HEK293 (cell line): ENCODE data around the gene TPRN.
A peak's percentile ranks its signal among the peaks of the same experiment; 100 is the strongest.

Experiments
- AEBP2 ChIP-seq: fragments of 450-650 bp; formaldehyde crosslinking; IDR thresholded peaks from 2 replicates; pipeline ENCODE4 v1.5.1; 2016; ENCODE audit warnings: missing biosample characterization, missing genetic modification characterization, borderline replicate concordance
- IKZF3 ChIP-seq: fragments of 450-650 bp; IDR thresholded peaks from 2 replicates; pipeline ENCODE4 v1.5.0; 2018; ENCODE audit warnings: missing biosample characterization, mild to moderate bottlenecking, missing genetic modification characterization, moderate library complexity
- MYNN ChIP-seq: fragments of 450-650 bp; formaldehyde crosslinking; IDR thresholded peaks from 2 replicates; pipeline ENCODE4 v1.5.1; 2016; ENCODE audit warnings: missing biosample characterization, missing genetic modification characterization, borderline replicate concordance
- OSR2 ChIP-seq: fragments of 450-650 bp; formaldehyde crosslinking; IDR thresholded peaks from 2 replicates; pipeline ENCODE4 v1.5.1; 2016; ENCODE audit warnings: missing biosample characterization, missing genetic modification characterization
- OVOL3 ChIP-seq: fragments of 450-650 bp; formaldehyde crosslinking; IDR thresholded peaks from 2 replicates; pipeline ENCODE4 v1.5.1; 2016; ENCODE audit warnings: missing biosample characterization, missing genetic modification characterization
- PATZ1 ChIP-seq: fragments of 450-650 bp; formaldehyde crosslinking; IDR thresholded peaks from 2 replicates; pipeline ENCODE4 v1.5.1; 2016; ENCODE audit warnings: missing biosample characterization, missing genetic modification characterization
- REST ChIP-seq: fragments of 450-650 bp; formaldehyde crosslinking; IDR thresholded peaks from 2 replicates; pipeline ENCODE4 v1.5.1; 2016; ENCODE audit warnings: missing biosample characterization, missing genetic modification characterization
- ZBTB20 ChIP-seq: fragments of 450-650 bp; formaldehyde crosslinking; IDR thresholded peaks from 2 replicates; pipeline ENCODE4 v1.5.1; 2016; ENCODE audit warnings: missing biosample characterization, missing genetic modification characterization
- ZNF140 ChIP-seq: fragments of 450-650 bp; formaldehyde crosslinking; IDR thresholded peaks from 2 replicates; pipeline ENCODE4 v1.5.1; 2016; ENCODE audit warnings: missing biosample characterization, missing genetic modification characterization
- ZNF155 ChIP-seq: fragments of 450-650 bp; formaldehyde crosslinking; IDR thresholded peaks from 2 replicates; pipeline ENCODE4 v1.5.1; 2016; ENCODE audit warnings: missing biosample characterization, missing genetic modification characterization
- ZNF266 ChIP-seq: fragments of 450-650 bp; formaldehyde crosslinking; IDR thresholded peaks from 2 replicates; pipeline ENCODE4 v1.5.1; 2016; ENCODE audit warnings: missing biosample characterization, missing genetic modification characterization, low read depth
- ZNF426 ChIP-seq: fragments of 450-650 bp; formaldehyde crosslinking; IDR thresholded peaks from 2 replicates; pipeline ENCODE4 v1.5.1; 2017; ENCODE audit warnings: missing biosample characterization, missing genetic modification characterization, mild to moderate bottlenecking, inconsistent platforms, moderate library complexity
- ZNF433 ChIP-seq: fragments of 450-650 bp; formaldehyde crosslinking; IDR thresholded peaks from 2 replicates; pipeline ENCODE4 v1.5.1; 2016; ENCODE audit warnings: missing biosample characterization, missing genetic modification characterization, low read depth
- ZNF514 ChIP-seq: fragments of 450-650 bp; formaldehyde crosslinking; IDR thresholded peaks from 2 replicates; pipeline ENCODE4 v1.5.1; 2016; ENCODE audit warnings: missing biosample characterization, missing genetic modification characterization
- ZNF560 ChIP-seq: fragments of 450-650 bp; formaldehyde crosslinking; IDR thresholded peaks from 2 replicates; pipeline ENCODE4 v1.5.1; 2017; ENCODE audit warnings: missing biosample characterization, missing genetic modification characterization, borderline replicate concordance
- ZNF596 ChIP-seq: fragments of 450-650 bp; IDR thresholded peaks from 2 replicates; pipeline ENCODE4 v1.5.0; 2018; ENCODE audit warnings: missing biosample characterization, mild to moderate bottlenecking, missing genetic modification characterization, moderate library complexity
- ZNF654 ChIP-seq: fragments of 450-650 bp; formaldehyde crosslinking; IDR thresholded peaks from 2 replicates; pipeline ENCODE4 v1.5.1; 2016; ENCODE audit warnings: low read depth, missing biosample characterization, missing genetic modification characterization
- ZNF670 ChIP-seq: fragments of 450-650 bp; formaldehyde crosslinking; IDR thresholded peaks from 2 replicates; pipeline ENCODE4 v1.5.1; 2016; ENCODE audit warnings: missing biosample characterization, missing genetic modification characterization, low read depth
- ZNF701 ChIP-seq: fragments of 450-650 bp; formaldehyde crosslinking; IDR thresholded peaks from 2 replicates; pipeline ENCODE4 v1.5.1; 2016; ENCODE audit warnings: missing biosample characterization, missing genetic modification characterization
- ZNF785 ChIP-seq: fragments of 450-650 bp; formaldehyde crosslinking; IDR thresholded peaks from 2 replicates; pipeline ENCODE4 v1.5.1; 2016; ENCODE audit warnings: missing biosample characterization, missing genetic modification characterization
- ZNF837 ChIP-seq: fragments of 450-650 bp; formaldehyde crosslinking; IDR thresholded peaks from 2 replicates; pipeline ENCODE4 v1.5.1; 2016; ENCODE audit warnings: missing biosample characterization, missing genetic modification characterization
- ZNF843 ChIP-seq: fragments of 450-650 bp; formaldehyde crosslinking; IDR thresholded peaks from 2 replicates; pipeline ENCODE4 v1.5.1; 2016; ENCODE audit warnings: missing biosample characterization, missing genetic modification characterization
- TF ChIP-seq, protein P1 (sequence below): fragments of 450-650 bp; formaldehyde crosslinking; IDR thresholded peaks from 2 replicates; pipeline ENCODE4 v1.5.1; 2016; ENCODE audit warnings: missing biosample characterization, missing genetic modification characterization
- TF ChIP-seq, protein P2 (sequence below): fragments of 450-650 bp; formaldehyde crosslinking; IDR thresholded peaks from 2 replicates; pipeline ENCODE4 v1.5.1; 2016; ENCODE audit warnings: missing biosample characterization, missing genetic modification characterization
- TF ChIP-seq, protein P3 (sequence below): fragments of 450-650 bp; formaldehyde crosslinking; IDR thresholded peaks from 2 replicates; pipeline ENCODE4 v1.5.1; 2016; ENCODE audit warnings: missing biosample characterization, missing genetic modification characterization

TPRN gene

DNA sequence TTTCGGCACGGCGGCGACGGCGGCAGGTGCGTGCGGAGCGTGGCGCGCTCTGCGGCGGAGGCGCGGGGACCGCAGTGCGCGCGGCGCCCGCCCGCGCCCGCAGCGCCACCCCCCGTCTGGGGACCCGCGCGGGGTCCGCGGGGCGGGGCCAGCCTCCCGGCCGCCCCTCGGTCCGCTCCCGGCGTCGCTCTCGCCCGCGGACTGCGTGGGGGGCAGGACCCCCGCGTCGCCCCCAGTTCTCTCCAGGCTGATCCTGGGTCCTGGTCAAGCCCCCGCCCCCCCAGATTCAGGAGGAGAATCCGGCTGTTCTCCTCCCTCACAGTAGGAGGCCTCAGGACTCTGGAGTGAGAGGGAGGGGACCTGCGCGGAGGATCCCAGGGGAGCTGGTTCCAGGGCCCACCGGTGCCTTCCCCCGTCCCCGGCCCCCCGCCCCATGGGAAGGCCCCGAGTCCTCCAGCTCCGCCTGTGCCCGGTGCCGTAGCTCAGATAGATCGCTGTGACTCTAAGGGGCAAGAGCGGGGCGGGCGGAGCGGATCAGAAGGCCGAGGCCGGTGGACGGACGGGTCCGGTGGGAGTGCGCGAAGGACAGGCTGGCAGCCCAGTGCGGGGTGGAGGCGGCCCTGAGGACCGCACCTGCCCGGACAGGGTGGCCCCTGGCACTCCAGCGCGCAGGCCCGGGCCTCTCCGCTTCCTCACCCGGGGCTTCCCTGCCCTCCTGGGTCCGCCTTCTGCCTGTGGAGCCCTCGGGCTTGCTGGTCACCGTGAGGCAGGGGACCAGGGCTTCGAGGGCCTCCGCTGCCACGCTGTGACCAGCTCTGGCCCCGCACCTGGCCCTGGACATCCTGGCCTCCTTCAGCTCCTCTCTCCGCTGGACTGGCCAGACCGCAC is 21.9 kb upstream of the TPRN start, which contains the start of gene RNF208 (continued):
- TF ChIP-seq REST (no peak), ZNF654 (tag by site-specific recombination) (no peak), MYNN (tag by site-specific recombination) (no peak), ZNF701 (tag by site-specific recombination) (no peak), ZNF514 (tag by site-specific recombination) (no peak), ZNF596 (tag by site-specific recombination) (no peak), ZNF155 (no peak), PATZ1 (tag by site-specific recombination) (peak; percentile 54), ZNF426 (tag by site-specific recombination) (no peak), OVOL3 (tag by site-specific recombination) (no peak), ZNF560 (tag by site-specific recombination) (no peak), IKZF3 (no peak), ZNF140 (no peak), ZBTB20 (tag by site-specific recombination) (peak; percentile 61; the same call in 1 of the 2 replicates), AEBP2 (tag by site-specific recombination) (no peak), ZNF785 (no peak), ZNF266 (no peak), OSR2 (tag by site-specific recombination) (no peak), ZNF843 (no peak), ZNF837 (no peak), ZNF670 (tag by site-specific recombination) (no peak), ZNF433 (tag by site-specific recombination) (no peak)
- TF ChIP-seq, protein P1, sequence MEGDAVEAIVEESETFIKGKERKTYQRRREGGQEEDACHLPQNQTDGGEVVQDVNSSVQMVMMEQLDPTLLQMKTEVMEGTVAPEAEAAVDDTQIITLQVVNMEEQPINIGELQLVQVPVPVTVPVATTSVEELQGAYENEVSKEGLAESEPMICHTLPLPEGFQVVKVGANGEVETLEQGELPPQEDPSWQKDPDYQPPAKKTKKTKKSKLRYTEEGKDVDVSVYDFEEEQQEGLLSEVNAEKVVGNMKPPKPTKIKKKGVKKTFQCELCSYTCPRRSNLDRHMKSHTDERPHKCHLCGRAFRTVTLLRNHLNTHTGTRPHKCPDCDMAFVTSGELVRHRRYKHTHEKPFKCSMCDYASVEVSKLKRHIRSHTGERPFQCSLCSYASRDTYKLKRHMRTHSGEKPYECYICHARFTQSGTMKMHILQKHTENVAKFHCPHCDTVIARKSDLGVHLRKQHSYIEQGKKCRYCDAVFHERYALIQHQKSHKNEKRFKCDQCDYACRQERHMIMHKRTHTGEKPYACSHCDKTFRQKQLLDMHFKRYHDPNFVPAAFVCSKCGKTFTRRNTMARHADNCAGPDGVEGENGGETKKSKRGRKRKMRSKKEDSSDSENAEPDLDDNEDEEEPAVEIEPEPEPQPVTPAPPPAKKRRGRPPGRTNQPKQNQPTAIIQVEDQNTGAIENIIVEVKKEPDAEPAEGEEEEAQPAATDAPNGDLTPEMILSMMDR (tag by site-specific recombination), result no peak
- TF ChIP-seq, protein P2, sequence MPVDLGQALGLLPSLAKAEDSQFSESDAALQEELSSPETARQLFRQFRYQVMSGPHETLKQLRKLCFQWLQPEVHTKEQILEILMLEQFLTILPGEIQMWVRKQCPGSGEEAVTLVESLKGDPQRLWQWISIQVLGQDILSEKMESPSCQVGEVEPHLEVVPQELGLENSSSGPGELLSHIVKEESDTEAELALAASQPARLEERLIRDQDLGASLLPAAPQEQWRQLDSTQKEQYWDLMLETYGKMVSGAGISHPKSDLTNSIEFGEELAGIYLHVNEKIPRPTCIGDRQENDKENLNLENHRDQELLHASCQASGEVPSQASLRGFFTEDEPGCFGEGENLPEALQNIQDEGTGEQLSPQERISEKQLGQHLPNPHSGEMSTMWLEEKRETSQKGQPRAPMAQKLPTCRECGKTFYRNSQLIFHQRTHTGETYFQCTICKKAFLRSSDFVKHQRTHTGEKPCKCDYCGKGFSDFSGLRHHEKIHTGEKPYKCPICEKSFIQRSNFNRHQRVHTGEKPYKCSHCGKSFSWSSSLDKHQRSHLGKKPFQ (tag by site-specific recombination), result no peak
- TF ChIP-seq, protein P3, sequence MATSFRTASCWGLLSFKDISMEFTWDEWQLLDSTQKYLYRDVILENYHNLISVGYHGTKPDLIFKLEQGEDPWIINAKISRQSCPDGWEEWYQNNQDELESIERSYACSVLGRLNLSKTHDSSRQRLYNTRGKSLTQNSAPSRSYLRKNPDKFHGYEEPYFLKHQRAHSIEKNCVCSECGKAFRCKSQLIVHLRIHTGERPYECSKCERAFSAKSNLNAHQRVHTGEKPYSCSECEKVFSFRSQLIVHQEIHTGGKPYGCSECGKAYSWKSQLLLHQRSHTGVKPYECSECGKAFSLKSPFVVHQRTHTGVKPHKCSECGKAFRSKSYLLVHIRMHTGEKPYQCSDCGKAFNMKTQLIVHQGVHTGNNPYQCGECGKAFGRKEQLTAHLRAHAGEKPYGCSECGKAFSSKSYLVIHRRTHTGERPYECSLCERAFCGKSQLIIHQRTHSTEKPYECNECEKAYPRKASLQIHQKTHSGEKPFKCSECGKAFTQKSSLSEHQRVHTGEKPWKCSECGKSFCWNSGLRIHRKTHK, result no peak
